OCI-LY1 (cell line): ENCODE data around the gene MRPL49.

ENCODE experiments used
- CTCF ChIP-seq: fragments of 200-600 bp; sonication (generic), shearing (Covaris generic); IDR thresholded peaks from 2 replicates; pipeline ENCODE4 v1.5.1; 2017; ENCODE audit warnings: mild to moderate bottlenecking, antibody characterized with exemption, low read length, moderate library complexity, mixed read lengths
- EZH2 ChIP-seq: fragments of 200-600 bp; sonication (generic), shearing (Covaris generic); IDR thresholded peaks from 2 replicates; pipeline ENCODE4 v1.8.0; 2017; ENCODE audit warnings: borderline replicate concordance, mixed run types, mild to moderate bottlenecking, antibody characterized with exemption, low read length, moderate library complexity, mixed read lengths

GRCh38 chr11:65111744-65112545 lies 10.2 kb upstream of the MRPL49 start, which contains the start of gene TM7SF2:
- no peak for TF ChIP-seq CTCF
- no peak for TF ChIP-seq EZH2
